Measurements from ENCODE around the gene EBLN2. TPM values are rescaled to one million over a fixed set of nuclear protein-coding genes. Genes with fewer than 3 reads are reported as not detected.

The EBLN2 gene
- total and polyA plus RNA-seq, 12 donors = 0.28 to 2.0 (median 1.3) TPM

DNA sequence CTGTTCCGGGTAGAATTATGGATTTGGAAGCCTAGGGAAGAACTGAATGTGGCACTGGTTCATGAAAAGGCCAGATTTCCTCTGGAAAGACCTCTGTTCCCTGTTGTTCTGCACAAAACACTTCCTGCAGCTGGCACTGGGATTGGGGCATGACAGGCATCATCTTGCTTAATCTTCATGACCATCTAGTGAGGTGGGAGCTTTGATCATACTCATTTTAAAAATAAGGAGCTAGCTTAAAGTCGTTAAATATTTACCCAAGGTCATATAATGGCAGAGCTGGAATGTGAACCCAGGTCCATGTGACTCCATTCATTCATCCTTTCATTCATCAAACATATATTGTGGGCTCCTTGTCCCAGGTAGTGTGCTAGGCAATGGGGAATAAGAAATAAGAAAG, 40.4 kb downstream of the EBLN2 start:
- H3K9me3 ChIP-seq = peaks cover 0 to 6% (median 0%) of the 10 kb centered on the region in 11 donors
- TF ChIP-seq, protein P1, sequence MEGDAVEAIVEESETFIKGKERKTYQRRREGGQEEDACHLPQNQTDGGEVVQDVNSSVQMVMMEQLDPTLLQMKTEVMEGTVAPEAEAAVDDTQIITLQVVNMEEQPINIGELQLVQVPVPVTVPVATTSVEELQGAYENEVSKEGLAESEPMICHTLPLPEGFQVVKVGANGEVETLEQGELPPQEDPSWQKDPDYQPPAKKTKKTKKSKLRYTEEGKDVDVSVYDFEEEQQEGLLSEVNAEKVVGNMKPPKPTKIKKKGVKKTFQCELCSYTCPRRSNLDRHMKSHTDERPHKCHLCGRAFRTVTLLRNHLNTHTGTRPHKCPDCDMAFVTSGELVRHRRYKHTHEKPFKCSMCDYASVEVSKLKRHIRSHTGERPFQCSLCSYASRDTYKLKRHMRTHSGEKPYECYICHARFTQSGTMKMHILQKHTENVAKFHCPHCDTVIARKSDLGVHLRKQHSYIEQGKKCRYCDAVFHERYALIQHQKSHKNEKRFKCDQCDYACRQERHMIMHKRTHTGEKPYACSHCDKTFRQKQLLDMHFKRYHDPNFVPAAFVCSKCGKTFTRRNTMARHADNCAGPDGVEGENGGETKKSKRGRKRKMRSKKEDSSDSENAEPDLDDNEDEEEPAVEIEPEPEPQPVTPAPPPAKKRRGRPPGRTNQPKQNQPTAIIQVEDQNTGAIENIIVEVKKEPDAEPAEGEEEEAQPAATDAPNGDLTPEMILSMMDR (IDR thresholded peaks at IDR 0.05) = no peak
- no peaks in the 10 kb centered on the region for H3K36me3 ChIP-seq
- no peak overlapping the region for H3K4me3 ChIP-seq
- DNase-seq (no peak), ATAC-seq (no peak)
- no peaks in the 10 kb centered on the region for H3K27me3 ChIP-seq
- intact Hi-C loops (cut with DNase I) = loop anchor here (1.0 to 10.0 kb wide), 10 partner anchors 330 to 745 kb away; no protein-coding TSS in a partner anchor
- 73 to 88% methylated on average over 2 of the region's 2 CpGs for WGBS, 2 donors
- peaks cover 0 to 8% (median 0%) of the 10 kb centered on the region in 9 donors for H3K4me1 ChIP-seq
- no peak overlapping the region for H3K27ac ChIP-seq

DNA sequence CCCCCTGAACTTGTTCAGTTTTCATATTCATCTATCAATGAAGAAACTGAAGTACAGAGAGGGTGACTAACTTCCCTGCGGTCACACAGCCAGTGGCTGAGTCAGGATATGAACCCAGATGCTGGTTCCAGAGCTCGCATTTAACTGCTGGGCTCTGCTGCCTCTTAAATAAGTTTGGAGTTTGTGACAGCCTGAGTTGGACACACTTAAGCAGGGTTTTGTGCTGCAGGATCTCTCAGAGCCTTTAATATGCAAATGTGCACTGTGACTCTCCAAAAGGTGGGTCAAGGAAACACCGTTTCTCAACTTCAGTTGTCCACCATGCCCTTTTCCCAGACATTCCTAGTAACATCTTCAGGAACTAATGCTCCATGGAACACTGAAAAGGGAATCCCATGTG, 45.8 kb downstream of the EBLN2 start:
- WGBS, 2 donors = 82 to 86% methylated on average over 3 of the region's 3 CpGs
- H3K27ac ChIP-seq = no peak overlapping the region

GRCh38 chr3:73107676-73108187, 46.3 kb downstream of the EBLN2 start:
- ATAC-seq (no peak), DNase-seq (no peak)
- 78 to 87% methylated on average over 5 of the region's 5 CpGs for WGBS, 2 donors
- intact Hi-C loops (cut with DNase I) = loop anchor here in 4 of 10 donors (2.0 to 10.0 kb wide), 4 partner anchors 325 to 737 kb away; no protein-coding TSS in a partner anchor
- Histone ChIP-seq H3K27me3 (no peaks in the 10 kb centered on the region), H3K4me1 (no peaks in the 10 kb centered on the region), H3K9me3 (no peaks in the 10 kb centered on the region), H3K36me3 (no peaks in the 10 kb centered on the region), H3K4me3 (no peak overlapping the region), H3K27ac (no peak overlapping the region)
- TF ChIP-seq, protein P1 (IDR thresholded peaks at IDR 0.05) = no peak

More for the DNA sequence above, 45.8 kb downstream of the EBLN2 start:
- ATAC-seq (no peak), DNase-seq (no peak)
- intact Hi-C loops (cut with DNase I) = loop anchor here in 4 of 10 donors (2.0 to 10.0 kb wide), 4 partner anchors 325 to 738 kb away; no protein-coding TSS in a partner anchor
- Histone ChIP-seq H3K4me3 (no peak overlapping the region), H3K4me1 (no peaks in the 10 kb centered on the region), H3K27me3 (no peaks in the 10 kb centered on the region), H3K9me3 (no peaks in the 10 kb centered on the region), H3K36me3 (no peaks in the 10 kb centered on the region)
- TF ChIP-seq, protein P1 (IDR thresholded peaks at IDR 0.05) = no peak

- intact Hi-C loops (cut with DNase I) = loop anchor here in 4 of 10 donors (5.0 to 10.0 kb wide), 3 partner anchors 324 to 736 kb away; no protein-coding TSS in a partner anchor
- ATAC-seq = no peak
- no peak overlapping the region for H3K27ac ChIP-seq
- 92 to 94% methylated on average over 3 of the region's 3 CpGs for WGBS, 2 donors
- no peak for DNase-seq
- no peaks in the 10 kb centered on the region for H3K36me3 ChIP-seq
- TF ChIP-seq, protein P1 (IDR thresholded peaks at IDR 0.05) = no peak
- no peak overlapping the region for H3K4me3 ChIP-seq
- no peaks in the 10 kb centered on the region for H3K9me3 ChIP-seq
- no peaks in the 10 kb centered on the region for H3K27me3 ChIP-seq
- no peaks in the 10 kb centered on the region for H3K4me1 ChIP-seq
Observed at GRCh38 chr3:73108750-73109149, 47.3 kb downstream of the EBLN2 start.
